H1 (cell line): Measurements from ENCODE around the gene SPHKAP. TPM values are rescaled to one million over a fixed set of nuclear protein-coding genes. Genes with fewer than 3 reads are reported as not detected.

Experiments
- CTCF ChIA-PET: fragments of 300-600 bp; sonication (Branson Sonifier 250); formaldehyde crosslinking; loops from one replicate; lab custom pipeline; 2021; ENCODE audit not compliant: partially characterized antibody; lab: Charles Lee
- POLR2A ChIA-PET: fragments of 300-600 bp; sonication (Branson Sonifier 250); formaldehyde crosslinking; loops from one replicate; lab custom pipeline; 2021; ENCODE audit warnings: inconsistent platforms; ENCODE audit not compliant: partially characterized antibody; lab: Charles Lee
- DNase-seq, 2 experiments: peaks; one replicate each; pipeline versions ENCODE4 v3.0.0 to v3.0.0-alpha.2; 2010 to 2022; ENCODE audit warnings: low spot score in 2 of 2, low read depth in 1 of 2, mixed read lengths in 1 of 2
- FAIRE-seq: peaks from 2 replicates; lab custom pipeline; 2011; peaks lifted over from hg19 to GRCh38; lab: Jason Lieb, UNC
- H2AFZ ChIP-seq: 2 replicates; pipeline ENCODE4 v1.8.1; 2012; ENCODE audit warnings: low read length, inconsistent platforms
- H2AK5ac ChIP-seq: 2 replicates; pipeline ENCODE4 v1.6.1; 2013; ENCODE audit warnings: low read depth, low read length
- H2BK120ac ChIP-seq: replicated peaks from 2 replicates; pipeline ENCODE3; 2013; ENCODE audit warnings: low read depth, low read length, inconsistent platforms
- H2BK12ac ChIP-seq: 2 replicates; pipeline ENCODE4 v1.6.1; 2013; ENCODE audit warnings: low read depth, low read length
- H2BK15ac ChIP-seq: 2 replicates; pipeline ENCODE4 v1.6.1; 2013; ENCODE audit warnings: low read length
- H2BK20ac ChIP-seq: 2 replicates; pipeline ENCODE4 v1.6.1; 2013; ENCODE audit warnings: low read length
- H2BK5ac ChIP-seq: 2 replicates; pipeline ENCODE4 v1.6.1; 2013; ENCODE audit warnings: low read depth, low read length
- H3K14ac ChIP-seq: 2 replicates; pipeline ENCODE4 v1.6.1; 2013; ENCODE audit warnings: inconsistent platforms; ENCODE audit not compliant: insufficient read length
- H3K18ac ChIP-seq: 2 replicates; pipeline ENCODE4 v1.6.1; 2013; ENCODE audit warnings: low read length; ENCODE audit errors: extremely low read depth
- H3K23ac ChIP-seq: 2 replicates; pipeline ENCODE4 v1.6.1; 2013; ENCODE audit warnings: inconsistent platforms; ENCODE audit not compliant: insufficient read length
- H3K23me2 ChIP-seq: 2 replicates; pipeline ENCODE4 v1.6.1; 2013; ENCODE audit warnings: low read depth, low read length
- H3K27ac ChIP-seq: 2 replicates; pipeline ENCODE4 v1.6.1; 2011; ENCODE audit warnings: low read depth, low read length, inconsistent platforms
- H3K27me3 ChIP-seq, 4 experiments: replicated peaks in 1 of 4; 1 replicate in 1 of 4; 2 replicates in 3 of 4; pipeline versions ENCODE4 v1.6.1 to v1.8.1; 2011 to 2013; ENCODE audit warnings: low read length in 3 of 4, mild to moderate bottlenecking in 3 of 4, inconsistent platforms in 2 of 4, mixed read lengths in 2 of 4, moderate library complexity in 1 of 4; ENCODE audit not compliant: control insufficient read depth in 3 of 4, insufficient read depth in 3 of 4; ENCODE audit errors: extremely low read depth in 1 of 4
- H3K36me3 ChIP-seq, 4 experiments: 2 replicates each; pipeline versions ENCODE4 v1.6.1 to v1.8.1; 2011 to 2013; ENCODE audit warnings: mild to moderate bottlenecking in 4 of 4, low read length in 3 of 4, moderate library complexity in 2 of 4, control low read depth in 1 of 4, inconsistent platforms in 1 of 4; ENCODE audit not compliant: insufficient read depth in 4 of 4, control insufficient read depth in 2 of 4
- H3K4ac ChIP-seq: replicated peaks from 2 replicates; pipeline ENCODE3; 2013; ENCODE audit warnings: low read length, low read depth, mixed read lengths, inconsistent platforms; ENCODE audit not compliant: insufficient read length
- H3K4me1 ChIP-seq, 4 experiments: replicated peaks in 1 of 4; 1 replicate in 1 of 4; 2 replicates in 3 of 4; pipeline versions ENCODE4 v1.6.1 to v1.8.1; 2011 to 2013; ENCODE audit warnings: low read length in 3 of 4, inconsistent platforms in 2 of 4, mixed read lengths in 1 of 4; ENCODE audit not compliant: insufficient read depth in 4 of 4, control insufficient read depth in 3 of 4
- H3K4me2 ChIP-seq, 2 experiments: 2 replicates each; pipeline versions ENCODE4 v1.6.1 to v1.8.1; 2011 to 2013; ENCODE audit warnings: low read depth in 2 of 2, low read length in 2 of 2, control low read depth in 1 of 2, inconsistent platforms in 1 of 2, mild to moderate bottlenecking in 1 of 2; ENCODE audit not compliant: insufficient read depth in 1 of 2
- H3K4me3 ChIP-seq, 4 experiments: fragments of 200-600, 300-600 bp in 1 of 4; sonication (generic), shearing (Covaris generic), sonication (Bioruptor Twin) in 1 of 4; 2 replicates each; pipeline versions ENCODE4 v1.5.1 to v1.8.1; 2011 to 2016; ENCODE audit warnings: low read length in 4 of 4, low read depth in 3 of 4, control low read depth in 2 of 4, inconsistent platforms in 2 of 4, mild to moderate bottlenecking in 2 of 4, mixed read lengths in 1 of 4, moderate library complexity in 1 of 4; ENCODE audit not compliant: insufficient read depth in 2 of 4; ENCODE audit errors: extremely low read depth in 1 of 4
- H3K56ac ChIP-seq: replicated peaks from 2 replicates; pipeline ENCODE3; 2013; ENCODE audit warnings: low read depth, mild to moderate bottlenecking, mixed read lengths, low read length, inconsistent platforms; ENCODE audit not compliant: insufficient read length
- H3K79me1 ChIP-seq: 2 replicates; pipeline ENCODE4 v1.6.1; 2013; ENCODE audit warnings: low read depth, low read length, control low read depth
- H3K79me2 ChIP-seq, 2 experiments: 2 replicates each; pipeline versions ENCODE4 v1.6.1 to v1.8.1; 2012 to 2013; ENCODE audit warnings: low read length in 2 of 2, mild to moderate bottlenecking in 2 of 2, inconsistent platforms in 1 of 2; ENCODE audit not compliant: insufficient read depth in 2 of 2, control insufficient read depth in 1 of 2
- H3K9ac ChIP-seq, 4 experiments: replicated peaks in 1 of 4; 1 replicate in 1 of 4; 2 replicates in 3 of 4; pipeline versions ENCODE4 v1.6.1 to v1.8.1; 2011 to 2013; ENCODE audit warnings: low read depth in 3 of 4, low read length in 3 of 4, control low read depth in 2 of 4, mild to moderate bottlenecking in 2 of 4, moderate library complexity in 2 of 4, inconsistent platforms in 1 of 4; ENCODE audit errors: extremely low read depth in 1 of 4
- H3K9me3 ChIP-seq, 2 experiments: 2 replicates each; pipeline versions ENCODE4 v1.6.1 to v1.8.1; 2012 to 2013; ENCODE audit warnings: mild to moderate bottlenecking in 2 of 2, moderate library complexity in 2 of 2, control low read depth in 1 of 2, inconsistent platforms in 1 of 2, low read depth in 1 of 2, low read length in 1 of 2, mixed read lengths in 1 of 2; ENCODE audit not compliant: insufficient read depth in 2 of 2
- H4K20me1 ChIP-seq, 2 experiments: replicated peaks in 1 of 2; 2 replicates each; pipeline versions ENCODE3 to v1.8.1; 2011 to 2013; ENCODE audit warnings: inconsistent platforms in 2 of 2, low read length in 2 of 2, mild to moderate bottlenecking in 1 of 2; ENCODE audit not compliant: insufficient read depth in 2 of 2, control insufficient read depth in 1 of 2
- H4K5ac ChIP-seq: 2 replicates; pipeline ENCODE4 v1.6.1; 2013; ENCODE audit warnings: low read length, low read depth, mixed read lengths, inconsistent platforms; ENCODE audit not compliant: insufficient read length
- H4K8ac ChIP-seq: 2 replicates; pipeline ENCODE4 v1.8.0; 2013; ENCODE audit warnings: mild to moderate bottlenecking, moderate library complexity, low read length, inconsistent platforms; ENCODE audit not compliant: insufficient read depth; ENCODE audit errors: extremely low read depth
- H4K91ac ChIP-seq: replicated peaks from 2 replicates; pipeline ENCODE3; 2013; ENCODE audit warnings: low read length, mixed read lengths, inconsistent platforms; ENCODE audit not compliant: insufficient read length
- EZH2 ChIP-seq: fragments of 200-600 bp; sonication (generic); IDR thresholded peaks from 2 replicates; pipeline ENCODE4 v1.7.1; 2012; ENCODE audit warnings: low read depth, mild to moderate bottlenecking, moderate library complexity, low read length, inconsistent platforms; ENCODE audit not compliant: severe bottlenecking
- TBP ChIP-seq: IDR thresholded peaks from 2 replicates; pipeline ENCODE4 v1.6.1; 2011; ENCODE audit warnings: low read depth, low read length, improper control_type of control experiment
- WGBS, 2 experiments: shearing (Covaris generic) in 1 of 2; methylation state at CpG; one replicate each; pipeline versions ENCODE4 v1.1.6 to v1.1.7; 2013 to 2015; ENCODE audit warnings: low lambda C conversion rate in 2 of 2, mixed read lengths in 2 of 2, inconsistent platforms in 1 of 2, low coverage in 1 of 2, missing lambda C conversion rate in 1 of 2; ENCODE audit not compliant: insufficient replicate concordance in 2 of 2, insufficient coverage in 1 of 2, insufficient read length in 1 of 2; ENCODE audit errors: extremely low coverage in 1 of 2, missing lambda C conversion rate in 1 of 2; 5-methylcytosine and 5-hydroxymethylcytosine counted together
- polyA plus RNA-seq, 7 experiments: library from polyadenylated mRNA; depleted of rRNA in 3 of 7; stranded (reverse) in 5 of 7; unstranded in 2 of 7; fragments of >200 nt in 5 of 7; fragments of 200-250 nt in 2 of 7; gene quantifications; 1 replicate in 5 of 7; 2 replicates in 1 of 7; 4 replicates in 1 of 7; pipeline versions ENCODE4 v1.2.1 to v1.2.3, GENCODE V29; 2011 to 2013; ENCODE audit warnings: missing spikeins in 2 of 7, mixed read lengths in 2 of 7
- total RNA-seq: library from RNA; stranded (reverse); fragmentation: NEBNext Ultra II Directional; extraction: Animal tissue kit (Norgen Biotek cat#: 25700); gene quantifications from 2 replicates; pipeline ENCODE4 v1.2.1, GENCODE V29; 2021

The SPHKAP gene
- total and polyA plus RNA-seq, 2 of the 8 experiments (the other 6 are each of a cell fraction or from before 2014, with no cell fraction given), result 0.02 TPM; not detected in 1

GRCh38 chr2:228126401-228126800 is 55.1 kb downstream of the SPHKAP start:
- Histone ChIP-seq H3K9me3 (no peaks in the 10 kb centered on the region), H3K18ac (no peak overlapping the region), H3K23ac (no peak overlapping the region), H3K36me3 (no peaks in the 10 kb centered on the region), H3K23me2 (no peaks in the 10 kb centered on the region), H2BK12ac (no peak overlapping the region), H4K8ac (no peak overlapping the region), H3K4me2 (no peak overlapping the region), H3K4me3 (no peak overlapping the region), H4K91ac (no peak overlapping the region), H3K4ac (no peak overlapping the region), H4K5ac (no peak overlapping the region), H3K14ac (no peak overlapping the region), H3K27ac (no peak overlapping the region), H3K27me3 (no peaks in the 10 kb centered on the region), H3K56ac (no peak overlapping the region), H2AFZ (no peak overlapping the region), H2BK20ac (no peak overlapping the region), H2BK5ac (no peak overlapping the region), H3K9ac (no peak overlapping the region), H2AK5ac (no peak overlapping the region), H3K4me1 (no peaks in the 10 kb centered on the region), H3K79me2 (no peaks in the 10 kb centered on the region), H4K20me1 (no peaks in the 10 kb centered on the region), H2BK120ac (no peak overlapping the region), H2BK15ac (no peak overlapping the region), H3K79me1 (no peaks in the 10 kb centered on the region)
- CTCF ChIA-PET, result interaction anchor here (0.6 to 1.0 kb wide), 3 partner anchors 77 to 107 kb away, joined by 3 read pairs; no protein-coding TSS in a partner anchor
- WGBS, 2 experiments, result 38% methylated on average over 1 of the region's 1 CpG; no CpG with 5 or more reads in 1 of the 2 experiments
- DNase-seq (no peak), FAIRE-seq (no peak)
- POLR2A ChIA-PET, result no interaction called here
- TF ChIP-seq TBP (no peak), EZH2 (no peak)
